Ishikawa (cell line): Measurements from ENCODE around the gene DAD1.

Experiments
- MAX ChIP-seq: IDR thresholded peaks from 2 replicates; pipeline ENCODE4 v1.6.1; 2012
- NFIC ChIP-seq: IDR thresholded peaks from 2 replicates; pipeline ENCODE4 v1.6.1; 2012
- REST ChIP-seq: IDR thresholded peaks from 2 replicates; pipeline ENCODE4 v1.6.1; 2012; ENCODE audit warnings: low read depth, mild to moderate bottlenecking

- TF ChIP-seq REST (no peak), NFIC (no peak), MAX (no peak)
Observed at GRCh38 chr14:22561661-22562579, 27.1 kb downstream of the DAD1 start.
